ENCODE data around the gene INTS11. TPM values are rescaled to one million over a fixed set of nuclear protein-coding genes. Genes with fewer than 3 reads are reported as not detected.

The INTS11 gene
- total and polyA plus RNA-seq, 10 of the 15 experiments (the other 5 are each of a cell fraction or from before 2014, with no cell fraction given): 2.5 to 117 (median 77.7) TPM

DNA sequence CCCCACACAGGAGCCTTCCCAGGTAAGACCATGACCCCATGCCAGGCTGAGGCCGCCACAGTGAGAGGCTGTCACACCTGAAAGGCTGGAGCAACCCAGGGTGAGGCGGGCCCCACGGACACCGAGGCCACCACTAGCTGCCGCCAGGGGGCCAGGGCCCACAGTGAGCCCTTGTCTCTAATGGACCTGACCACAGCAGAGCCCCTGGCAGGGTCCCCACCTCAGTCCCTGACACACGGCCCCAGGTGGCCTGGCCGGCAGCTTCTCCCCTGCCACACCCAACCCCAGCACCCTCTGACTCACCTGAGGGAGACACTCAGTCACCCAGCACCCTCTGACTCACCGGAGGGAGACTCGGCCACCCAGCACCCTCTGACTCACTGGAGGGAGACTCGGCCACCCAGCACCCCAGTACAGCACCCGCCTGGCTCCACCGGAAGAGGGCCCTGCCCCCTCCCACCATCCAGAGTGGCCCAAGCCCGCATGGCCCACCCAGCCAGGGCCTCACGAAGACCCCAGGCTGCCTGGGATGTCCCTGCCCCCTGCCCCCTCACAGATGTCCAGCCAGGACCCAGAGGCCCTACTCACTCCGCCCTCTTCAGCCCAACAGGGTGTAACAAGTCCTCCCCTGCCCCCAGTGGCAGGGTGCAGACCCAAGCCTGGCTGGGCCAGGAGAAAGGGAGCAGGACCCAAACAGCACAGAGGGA is 20.3 kb upstream of the INTS11 start (continued):
- TF ChIP-seq SP1 (IDR thresholded peaks at IDR 0.05; ENCODE audit: low read depth, low read length) (no peak), GABPA (IDR thresholded peaks at IDR 0.05; ENCODE audit: low read depth) (no peak), E2F8 (IDR thresholded peaks at IDR 0.05; ENCODE audit: low read depth, partially characterized antibody) (no peak), ETV6 (conservative IDR thresholded peaks at IDR 0.05 in 1 of 2, IDR thresholded peaks at IDR 0.05 in 1 of 2; ENCODE audit: borderline replicate concordance in 1 of 2, low read depth in 1 of 2) (no peak), PML (IDR thresholded peaks at IDR 0.05; ENCODE audit: low read length) (no peak), SKIL (IDR thresholded peaks at IDR 0.05; ENCODE audit: low read depth, poor library complexity, severe bottlenecking) (no peak), ATF2 (IDR thresholded peaks at IDR 0.05; ENCODE audit: low read length) (no peak), MEF2A (IDR thresholded peaks at IDR 0.05; ENCODE audit: insufficient read depth, low read depth, low read length) (no peak), KDM1A (IDR thresholded peaks at IDR 0.05; ENCODE audit: borderline replicate concordance) (no peak), SPI1 (IDR thresholded peaks at IDR 0.05; ENCODE audit: borderline replicate concordance, insufficient read depth, low read depth, low read length) (no peak), HDAC2 (IDR thresholded peaks at IDR 0.05) (no peak), E2F4 (IDR thresholded peaks at IDR 0.05; ENCODE audit: low read depth, low read length) (no peak), ZNF274 (IDR thresholded peaks at IDR 0.05; ENCODE audit: insufficient read depth, insufficient read length) (no peak), ZSCAN29 (IDR thresholded peaks at IDR 0.05) (no peak)
